GM12892 (cell line): ENCODE measurements around the gene KYNU.
"Not testable (repeated sequence)": the region's sequence is repeated elsewhere in the genome, so short reads cannot be mapped to it uniquely, and the experiment has no call there.

Experiments
- DNase-seq: peaks from one replicate; pipeline ENCODE4 v3.0.0; 2011; ENCODE audit not compliant: insufficient read length
- FAIRE-seq: peaks from 2 replicates; lab custom pipeline; 2011; peaks lifted over from hg19 to GRCh38; lab: Jason Lieb, UNC
- POLR2A ChIP-seq: IDR thresholded peaks from 2 replicates; pipeline ENCODE4 v1.6.1; 2011; ENCODE audit warnings: low read depth, low read length, control low read depth
- POLR2AphosphoS5 ChIP-seq: IDR thresholded peaks from 2 replicates; pipeline ENCODE4 v1.6.1; 2011; ENCODE audit warnings: low read depth, low read length, control low read depth
- TAF1 ChIP-seq: IDR thresholded peaks from 2 replicates; pipeline ENCODE4 v1.6.1; 2011; ENCODE audit warnings: low read depth, mild to moderate bottlenecking, control low read depth, low read length, borderline replicate concordance

The KYNU gene

GRCh38 chr2:143071185-143071876 is 193.9 kb downstream of the KYNU start:
- FAIRE-seq (no peak), DNase-seq (no peak)
- no peak for TF ChIP-seq POLR2A
- TF ChIP-seq TAF1, result no peak
- no peak for TF ChIP-seq POLR2AphosphoS5

DNA sequence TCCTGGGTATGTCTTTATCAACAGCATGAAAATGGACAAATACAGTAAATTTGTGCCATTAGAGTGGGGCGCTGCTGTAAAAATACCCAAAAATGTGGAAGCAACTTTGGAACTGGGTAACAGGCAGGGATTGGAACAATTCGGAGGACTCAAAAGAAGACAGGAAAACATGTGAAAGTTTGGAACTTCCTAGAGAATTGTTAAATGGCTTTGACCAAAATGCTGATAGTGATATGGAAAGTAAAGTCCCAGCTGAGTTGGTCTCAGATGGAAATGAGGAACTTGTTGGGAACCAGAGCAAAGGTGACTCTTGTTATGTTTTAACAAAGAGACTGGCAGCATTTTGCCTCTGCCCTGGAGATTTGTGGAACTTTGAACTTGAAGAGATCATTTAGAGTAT is 197.4 kb downstream of the KYNU start:
- FAIRE-seq, DNase-seq: not testable (repeated sequence)

DNA sequence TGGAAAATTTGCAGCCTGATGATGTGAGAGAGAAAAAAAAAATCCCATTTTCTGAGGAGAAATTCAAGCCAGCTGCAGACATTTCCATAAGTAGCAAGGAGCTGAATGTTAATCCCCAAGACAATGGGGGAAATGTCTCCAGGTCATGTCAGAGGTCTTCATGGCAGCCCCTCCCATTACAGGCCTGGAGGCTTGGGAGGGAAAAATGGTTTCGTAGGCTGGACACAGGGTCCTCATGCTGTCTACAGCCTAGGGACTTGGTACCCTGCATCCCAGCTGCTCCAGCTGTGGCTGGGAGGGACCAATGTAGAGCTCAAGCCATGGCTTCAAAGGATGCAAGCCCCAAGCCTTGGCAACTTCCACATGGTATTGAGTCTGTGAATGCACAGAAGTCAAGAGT is 198.2 kb downstream of the KYNU start:
- FAIRE-seq (no peak), DNase-seq (no peak)
- TF ChIP-seq TAF1, result no peak
- TF ChIP-seq POLR2A, result no peak
- TF ChIP-seq POLR2AphosphoS5, result no peak

- TF ChIP-seq TAF1, result no peak
- no peak for TF ChIP-seq POLR2A
- no peak for TF ChIP-seq POLR2AphosphoS5
- FAIRE-seq (no peak), DNase-seq (no peak)
Measured at GRCh38 chr2:143078104-143078503, 200.6 kb downstream of the KYNU start.

GRCh38 chr2:143081616-143082015 is 204.2 kb downstream of the KYNU start:
- FAIRE-seq, result no peak
- no peak for DNase-seq
- no peak for TF ChIP-seq TAF1
- no peak for TF ChIP-seq POLR2AphosphoS5
- TF ChIP-seq POLR2A, result no peak

- TF ChIP-seq POLR2AphosphoS5 (no peak), POLR2A (no peak), TAF1 (no peak)
- DNase-seq (no peak), FAIRE-seq (no peak)
Measured at GRCh38 chr2:143083636-143084035, 206.2 kb downstream of the KYNU start.

- FAIRE-seq (no peak), DNase-seq (no peak)
- TF ChIP-seq POLR2AphosphoS5, result no peak
- TF ChIP-seq TAF1, result no peak
- no peak for TF ChIP-seq POLR2A
Measured at GRCh38 chr2:143084462-143084861, 207.0 kb downstream of the KYNU start.

- no peak for DNase-seq
- peak; percentile 73 for FAIRE-seq
- TF ChIP-seq POLR2A (no peak), TAF1 (no peak), POLR2AphosphoS5 (no peak)
Measured at GRCh38 chr2:143085125-143085784, 207.8 kb downstream of the KYNU start.

DNA sequence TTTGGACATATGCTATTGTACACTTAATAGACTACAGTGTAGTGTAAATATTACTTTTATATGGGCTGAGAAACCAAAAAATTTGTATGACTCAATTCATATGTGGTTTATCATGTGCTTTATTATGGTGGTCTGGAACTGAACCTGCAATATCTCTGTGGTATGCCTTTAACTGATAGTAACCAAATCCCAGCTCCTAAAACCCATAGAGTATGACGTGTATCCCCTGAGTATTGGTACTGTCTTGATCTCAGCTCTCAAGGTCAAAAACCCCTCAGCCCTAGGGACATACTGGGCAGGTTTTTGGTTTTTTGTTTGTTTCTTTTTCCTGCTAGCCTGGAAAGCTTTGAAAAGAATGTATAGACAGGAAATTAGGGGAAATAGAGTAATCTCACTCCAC is 209.6 kb downstream of the KYNU start:
- TF ChIP-seq POLR2AphosphoS5 (no peak), POLR2A (no peak), TAF1 (no peak)
- DNase-seq, result no peak
- no peak for FAIRE-seq

DNA sequence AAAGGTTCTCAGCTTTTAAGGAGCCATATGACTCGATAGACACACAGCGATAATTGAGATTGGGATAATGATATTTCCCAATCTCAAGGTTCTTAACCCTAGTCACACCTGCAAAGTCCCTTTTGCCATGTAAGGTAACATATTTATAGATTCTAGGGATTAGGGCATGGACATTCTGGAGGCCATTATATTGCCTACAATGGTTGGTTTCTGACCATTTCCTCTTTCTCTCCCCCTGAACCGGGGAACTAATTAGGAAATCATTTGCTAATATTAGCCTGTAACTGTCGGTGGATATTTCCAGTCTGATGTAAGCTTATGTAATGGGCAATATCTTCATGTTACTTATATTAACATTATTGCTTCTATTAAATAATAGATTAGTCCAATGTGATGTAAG is 210.9 kb downstream of the KYNU start:
- FAIRE-seq, result no peak
- TF ChIP-seq TAF1 (no peak), POLR2AphosphoS5 (no peak), POLR2A (no peak)
- no peak for DNase-seq

GRCh38 chr2:143089520-143089919 is 212.1 kb downstream of the KYNU start:
- not testable (repeated sequence) for DNase-seq, FAIRE-seq
